Fibroblast of peridontal ligament (primary cell): ENCODE results near the gene FAIM.
"Not testable (repeated sequence)": the region's sequence is repeated elsewhere in the genome, so short reads cannot be mapped to it uniquely, and the experiment has no call there.

Experiments used
- DNase-seq: peaks from one replicate; pipeline ENCODE4 v3.0.0-alpha.2; 2010; ENCODE audit errors: extremely low read depth

Gene FAIM

GRCh38 chr3:138678086-138678485 is 69.5 kb downstream of the FAIM start:
- no peak for DNase-seq

DNA sequence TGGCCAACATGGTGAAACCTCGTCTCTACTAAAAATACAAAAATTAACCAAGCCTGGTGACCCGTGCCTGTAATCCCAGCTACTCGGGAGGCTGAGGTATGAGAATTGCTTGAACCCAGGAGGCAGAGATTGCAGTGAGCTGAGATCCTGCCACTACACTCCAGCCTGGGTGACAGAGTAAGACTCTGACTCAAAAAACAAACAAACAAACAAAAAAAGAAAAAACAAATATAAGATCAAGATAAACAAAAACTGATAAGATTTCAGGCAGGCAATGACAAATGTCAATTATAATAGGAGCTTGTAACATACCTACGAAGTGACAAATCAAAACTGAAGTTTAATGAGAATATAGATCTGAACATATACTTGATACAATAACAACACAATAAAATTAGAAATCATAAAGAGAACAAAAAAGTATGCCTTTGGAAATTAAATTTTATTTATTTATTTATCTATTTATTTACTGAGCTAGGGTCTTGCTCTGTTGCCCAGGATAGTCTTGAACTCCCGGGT is 70.4 kb downstream of the FAIM start:
- no peak for DNase-seq

GRCh38 chr3:138680974-138681373 is 72.4 kb downstream of the FAIM start:
- not testable (repeated sequence) for DNase-seq

GRCh38 chr3:138681463-138682220 is 73.1 kb downstream of the FAIM start:
- DNase-seq: no peak

GRCh38 chr3:138682648-138683047 is 74.1 kb downstream of the FAIM start:
- DNase-seq: no peak
